NCI-H1105 (cell line): ENCODE measurements around the gene RARA.
"Not testable (repeated sequence)": the region's sequence is repeated elsewhere in the genome, so short reads cannot be mapped to it uniquely, and the experiment has no call there.

Experiments
- DNase-seq: peaks from one replicate; lab custom pipeline; 2025; lab: John Stamatoyannopoulos, UW

RARA gene

GRCh38 chr17:40376541-40376940, 67.6 kb downstream of the RARA start:
- DNase-seq: not testable (repeated sequence)

DNA sequence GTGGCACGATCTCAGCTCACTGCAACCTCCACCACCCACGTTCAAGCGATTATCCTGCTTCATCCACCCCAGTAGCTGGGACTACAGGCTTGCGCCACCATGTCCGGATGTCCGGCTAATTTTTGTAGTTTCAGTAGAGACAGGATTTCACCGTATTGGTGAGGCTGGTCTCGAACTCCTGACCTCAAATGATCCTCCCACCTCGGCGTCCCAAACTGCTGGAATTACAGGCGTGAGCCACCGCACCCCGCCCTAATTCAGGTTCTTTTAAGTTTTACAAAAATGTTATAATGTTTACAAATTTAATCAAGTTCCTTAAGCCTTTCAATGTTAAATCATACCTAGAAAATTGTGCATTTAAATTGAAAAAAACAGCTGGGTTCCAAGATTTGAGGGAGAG, 68.9 kb downstream of the RARA start:
- DNase-seq: no peak

DNA sequence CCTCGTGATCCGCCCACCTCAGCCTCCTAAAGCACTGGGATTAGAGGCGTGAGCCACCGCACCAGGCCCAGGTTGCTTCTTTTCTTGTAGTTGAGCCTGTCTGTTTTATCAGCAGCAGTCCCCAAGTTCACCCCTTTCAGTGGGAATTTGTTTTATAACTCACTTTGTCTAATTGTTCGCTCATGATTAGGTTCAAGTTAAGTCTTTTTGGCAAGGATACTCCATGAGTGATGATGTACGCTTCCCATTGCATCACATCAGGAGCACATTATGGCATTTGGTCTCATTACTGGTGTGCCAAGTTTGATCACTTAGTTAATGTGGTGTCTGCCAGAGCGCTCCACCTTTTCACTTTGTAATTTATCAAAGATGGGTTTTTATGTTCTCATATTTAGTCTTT, 70.0 kb downstream of the RARA start:
- no peak for DNase-seq

DNA sequence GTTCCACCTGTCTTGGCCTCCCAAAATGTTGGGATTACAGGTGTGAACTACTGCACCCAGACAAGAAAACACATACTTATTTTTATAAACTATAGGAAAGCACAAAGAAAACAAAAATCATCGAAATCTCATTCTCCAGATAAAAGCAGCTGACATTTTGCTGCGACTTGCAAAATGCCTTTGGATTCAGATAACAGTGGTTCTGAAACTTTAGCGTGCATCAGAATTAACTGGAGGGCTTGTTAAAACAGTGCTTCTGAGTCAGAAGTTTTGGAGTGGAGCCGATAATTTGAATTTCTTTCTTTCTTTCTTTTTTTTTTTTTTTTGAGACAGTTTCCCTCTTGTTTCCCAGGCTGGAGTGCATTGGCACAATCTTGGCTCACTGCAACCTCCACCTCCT, 73.3 kb downstream of the RARA start:
- no peak for DNase-seq

- DNase-seq: not testable (repeated sequence)
Observed at GRCh38 chr17:40386555-40386954, 77.6 kb downstream of the RARA start.

DNA sequence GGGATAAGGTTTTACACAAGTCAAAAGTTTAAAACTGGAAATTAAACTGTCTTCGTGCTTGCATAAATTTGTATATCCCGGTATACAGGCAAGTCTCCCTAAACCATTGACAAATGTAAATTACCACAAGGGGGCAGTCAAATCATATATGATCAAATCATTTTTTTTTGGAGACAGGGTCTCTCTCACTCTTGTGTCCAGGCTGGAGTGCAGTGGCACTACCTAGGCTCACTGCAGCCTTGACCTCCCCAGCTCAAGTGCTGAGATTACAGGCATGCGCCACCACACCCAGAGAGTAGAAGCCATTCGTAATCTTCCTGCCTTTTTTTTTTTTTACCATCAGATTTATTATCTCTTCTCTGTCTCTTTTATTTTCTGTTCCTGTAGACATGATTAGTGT, 90.2 kb downstream of the RARA start:
- DNase-seq: peak; percentile 0

DNA sequence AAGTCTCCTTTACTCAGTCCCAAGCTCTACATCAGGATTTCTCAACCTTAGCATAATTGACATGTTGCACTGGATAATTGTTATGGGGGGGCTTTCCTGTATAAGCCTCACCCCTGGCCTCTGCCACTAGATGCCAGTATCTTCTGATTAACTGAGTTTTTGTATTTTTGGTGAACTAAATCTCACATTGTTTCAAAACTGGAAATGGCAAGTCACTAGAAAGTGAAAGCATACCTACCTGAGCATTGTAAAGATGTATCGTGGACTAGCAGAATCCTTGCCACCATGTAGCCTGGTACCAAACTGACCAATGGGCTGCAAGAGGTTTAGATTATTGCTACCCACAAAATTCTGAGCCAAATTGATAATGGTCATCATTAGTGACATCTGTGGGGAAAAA, 93.7 kb downstream of the RARA start:
- no peak for DNase-seq

DNA sequence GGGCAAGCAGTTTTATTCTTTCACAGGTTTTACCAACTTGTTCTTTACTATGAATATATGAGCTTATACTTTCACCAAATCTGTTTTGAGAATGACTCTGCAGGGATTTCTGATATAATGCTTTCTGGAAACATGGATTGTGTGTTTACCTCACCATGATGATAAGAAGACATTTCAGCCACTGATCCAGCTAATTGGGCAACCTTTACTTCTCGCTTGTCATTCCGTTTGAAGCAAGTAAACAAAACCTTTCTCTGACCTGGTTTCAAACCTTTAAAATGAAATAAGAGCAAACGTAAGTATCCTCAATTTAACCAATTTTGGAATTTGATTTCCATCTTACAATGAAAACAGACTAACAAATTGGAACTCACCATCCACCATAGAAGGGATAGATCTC, 95.0 kb downstream of the RARA start:
- DNase-seq: no peak
